WTC11 (cell line): ENCODE data around the gene BLVRA.

Experiments
- CREB1 ChIP-seq: sonication (generic); formaldehyde crosslinking; IDR thresholded peaks from 2 replicates; pipeline ENCODE4 v1.8.0; 2023; ENCODE audit warnings: mild to moderate bottlenecking, missing genetic modification reagents
- JUN ChIP-seq: sonication (generic); formaldehyde crosslinking; IDR thresholded peaks from 2 replicates; pipeline ENCODE4 v1.8.0; 2023; ENCODE audit warnings: mild to moderate bottlenecking, missing genetic modification reagents
- ZNF416 ChIP-seq: fragments of 250-450 bp; sonication (Bioruptor Pico); IDR thresholded peaks from 2 replicates; pipeline ENCODE4 v1.9.0; 2021; ENCODE audit warnings: mild to moderate bottlenecking, inconsistent platforms
- TF ChIP-seq, protein P1 (sequence below): fragments of 200-600 bp; IDR thresholded peaks from 2 replicates; pipeline ENCODE4 v1.8.0; 2022; ENCODE audit warnings: antibody characterized with exemption
- TF ChIP-seq, protein P2 (sequence below): sonication (generic); formaldehyde crosslinking; IDR thresholded peaks from 2 replicates; pipeline ENCODE4 v1.8.1; 2023; ENCODE audit warnings: mild to moderate bottlenecking, missing genetic modification reagents, moderate library complexity
- TF ChIP-seq, protein P3 (sequence below): sonication (generic); formaldehyde crosslinking; IDR thresholded peaks from 2 replicates; pipeline ENCODE4 v1.8.1; 2022; ENCODE audit warnings: mild to moderate bottlenecking, missing genetic modification reagents, moderate library complexity, borderline replicate concordance
- TF ChIP-seq, protein P4 (sequence below): sonication (generic); formaldehyde crosslinking; IDR thresholded peaks from 2 replicates; pipeline ENCODE4 v1.8.0; 2022; ENCODE audit warnings: mild to moderate bottlenecking, missing genetic modification reagents
- TF ChIP-seq, protein P5 (sequence below): sonication (generic); formaldehyde crosslinking; IDR thresholded peaks from 2 replicates; pipeline ENCODE4 v1.8.1; 2023; ENCODE audit warnings: mild to moderate bottlenecking, missing genetic modification reagents, borderline replicate concordance
- TF ChIP-seq, protein P6 (sequence below): sonication (generic); formaldehyde crosslinking; IDR thresholded peaks from 2 replicates; pipeline ENCODE4 v1.8.1; 2022; ENCODE audit warnings: low read depth, missing genetic modification reagents, borderline replicate concordance

DNA sequence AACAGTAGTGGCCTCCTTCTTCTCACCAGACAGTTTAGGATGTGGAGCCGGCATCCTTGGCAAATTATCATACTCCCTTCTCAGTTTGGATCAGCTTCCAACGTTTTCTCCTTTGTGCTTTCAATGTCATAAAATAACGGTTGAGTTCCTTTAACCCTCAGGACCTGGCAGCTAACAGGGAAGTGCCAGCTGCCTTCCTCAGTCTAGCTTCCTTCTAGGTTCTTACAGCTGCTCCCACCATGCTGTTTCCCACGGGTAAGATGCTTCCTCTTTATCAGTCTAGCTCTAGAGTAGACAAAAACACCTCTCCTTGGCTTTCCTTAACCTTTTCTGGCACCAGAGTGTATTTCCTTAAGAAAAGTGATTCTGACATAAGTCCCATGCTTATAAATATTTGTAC is 33.2 kb downstream of the BLVRA start:
- TF ChIP-seq, protein P1, sequence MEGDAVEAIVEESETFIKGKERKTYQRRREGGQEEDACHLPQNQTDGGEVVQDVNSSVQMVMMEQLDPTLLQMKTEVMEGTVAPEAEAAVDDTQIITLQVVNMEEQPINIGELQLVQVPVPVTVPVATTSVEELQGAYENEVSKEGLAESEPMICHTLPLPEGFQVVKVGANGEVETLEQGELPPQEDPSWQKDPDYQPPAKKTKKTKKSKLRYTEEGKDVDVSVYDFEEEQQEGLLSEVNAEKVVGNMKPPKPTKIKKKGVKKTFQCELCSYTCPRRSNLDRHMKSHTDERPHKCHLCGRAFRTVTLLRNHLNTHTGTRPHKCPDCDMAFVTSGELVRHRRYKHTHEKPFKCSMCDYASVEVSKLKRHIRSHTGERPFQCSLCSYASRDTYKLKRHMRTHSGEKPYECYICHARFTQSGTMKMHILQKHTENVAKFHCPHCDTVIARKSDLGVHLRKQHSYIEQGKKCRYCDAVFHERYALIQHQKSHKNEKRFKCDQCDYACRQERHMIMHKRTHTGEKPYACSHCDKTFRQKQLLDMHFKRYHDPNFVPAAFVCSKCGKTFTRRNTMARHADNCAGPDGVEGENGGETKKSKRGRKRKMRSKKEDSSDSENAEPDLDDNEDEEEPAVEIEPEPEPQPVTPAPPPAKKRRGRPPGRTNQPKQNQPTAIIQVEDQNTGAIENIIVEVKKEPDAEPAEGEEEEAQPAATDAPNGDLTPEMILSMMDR, result no peak
- TF ChIP-seq, protein P2, sequence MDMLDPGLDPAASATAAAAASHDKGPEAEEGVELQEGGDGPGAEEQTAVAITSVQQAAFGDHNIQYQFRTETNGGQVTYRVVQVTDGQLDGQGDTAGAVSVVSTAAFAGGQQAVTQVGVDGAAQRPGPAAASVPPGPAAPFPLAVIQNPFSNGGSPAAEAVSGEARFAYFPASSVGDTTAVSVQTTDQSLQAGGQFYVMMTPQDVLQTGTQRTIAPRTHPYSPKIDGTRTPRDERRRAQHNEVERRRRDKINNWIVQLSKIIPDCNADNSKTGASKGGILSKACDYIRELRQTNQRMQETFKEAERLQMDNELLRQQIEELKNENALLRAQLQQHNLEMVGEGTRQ (CRISPR knock-in tag), result no peak
- TF ChIP-seq CREB1 (CRISPR knock-in tag) (no peak), ZNF416 (CRISPR knock-in tag) (no peak), JUN (no peak)
- TF ChIP-seq, protein P3, sequence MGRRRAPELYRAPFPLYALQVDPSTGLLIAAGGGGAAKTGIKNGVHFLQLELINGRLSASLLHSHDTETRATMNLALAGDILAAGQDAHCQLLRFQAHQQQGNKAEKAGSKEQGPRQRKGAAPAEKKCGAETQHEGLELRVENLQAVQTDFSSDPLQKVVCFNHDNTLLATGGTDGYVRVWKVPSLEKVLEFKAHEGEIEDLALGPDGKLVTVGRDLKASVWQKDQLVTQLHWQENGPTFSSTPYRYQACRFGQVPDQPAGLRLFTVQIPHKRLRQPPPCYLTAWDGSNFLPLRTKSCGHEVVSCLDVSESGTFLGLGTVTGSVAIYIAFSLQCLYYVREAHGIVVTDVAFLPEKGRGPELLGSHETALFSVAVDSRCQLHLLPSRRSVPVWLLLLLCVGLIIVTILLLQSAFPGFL, result no peak
- TF ChIP-seq, protein P4, sequence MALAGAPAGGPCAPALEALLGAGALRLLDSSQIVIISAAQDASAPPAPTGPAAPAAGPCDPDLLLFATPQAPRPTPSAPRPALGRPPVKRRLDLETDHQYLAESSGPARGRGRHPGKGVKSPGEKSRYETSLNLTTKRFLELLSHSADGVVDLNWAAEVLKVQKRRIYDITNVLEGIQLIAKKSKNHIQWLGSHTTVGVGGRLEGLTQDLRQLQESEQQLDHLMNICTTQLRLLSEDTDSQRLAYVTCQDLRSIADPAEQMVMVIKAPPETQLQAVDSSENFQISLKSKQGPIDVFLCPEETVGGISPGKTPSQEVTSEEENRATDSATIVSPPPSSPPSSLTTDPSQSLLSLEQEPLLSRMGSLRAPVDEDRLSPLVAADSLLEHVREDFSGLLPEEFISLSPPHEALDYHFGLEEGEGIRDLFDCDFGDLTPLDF, result no peak
- TF ChIP-seq, protein P5, sequence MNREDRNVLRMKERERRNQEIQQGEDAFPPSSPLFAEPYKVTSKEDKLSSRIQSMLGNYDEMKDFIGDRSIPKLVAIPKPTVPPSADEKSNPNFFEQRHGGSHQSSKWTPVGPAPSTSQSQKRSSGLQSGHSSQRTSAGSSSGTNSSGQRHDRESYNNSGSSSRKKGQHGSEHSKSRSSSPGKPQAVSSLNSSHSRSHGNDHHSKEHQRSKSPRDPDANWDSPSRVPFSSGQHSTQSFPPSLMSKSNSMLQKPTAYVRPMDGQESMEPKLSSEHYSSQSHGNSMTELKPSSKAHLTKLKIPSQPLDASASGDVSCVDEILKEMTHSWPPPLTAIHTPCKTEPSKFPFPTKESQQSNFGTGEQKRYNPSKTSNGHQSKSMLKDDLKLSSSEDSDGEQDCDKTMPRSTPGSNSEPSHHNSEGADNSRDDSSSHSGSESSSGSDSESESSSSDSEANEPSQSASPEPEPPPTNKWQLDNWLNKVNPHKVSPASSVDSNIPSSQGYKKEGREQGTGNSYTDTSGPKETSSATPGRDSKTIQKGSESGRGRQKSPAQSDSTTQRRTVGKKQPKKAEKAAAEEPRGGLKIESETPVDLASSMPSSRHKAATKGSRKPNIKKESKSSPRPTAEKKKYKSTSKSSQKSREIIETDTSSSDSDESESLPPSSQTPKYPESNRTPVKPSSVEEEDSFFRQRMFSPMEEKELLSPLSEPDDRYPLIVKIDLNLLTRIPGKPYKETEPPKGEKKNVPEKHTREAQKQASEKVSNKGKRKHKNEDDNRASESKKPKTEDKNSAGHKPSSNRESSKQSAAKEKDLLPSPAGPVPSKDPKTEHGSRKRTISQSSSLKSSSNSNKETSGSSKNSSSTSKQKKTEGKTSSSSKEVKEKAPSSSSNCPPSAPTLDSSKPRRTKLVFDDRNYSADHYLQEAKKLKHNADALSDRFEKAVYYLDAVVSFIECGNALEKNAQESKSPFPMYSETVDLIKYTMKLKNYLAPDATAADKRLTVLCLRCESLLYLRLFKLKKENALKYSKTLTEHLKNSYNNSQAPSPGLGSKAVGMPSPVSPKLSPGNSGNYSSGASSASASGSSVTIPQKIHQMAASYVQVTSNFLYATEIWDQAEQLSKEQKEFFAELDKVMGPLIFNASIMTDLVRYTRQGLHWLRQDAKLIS, result no peak
- TF ChIP-seq, protein P6, sequence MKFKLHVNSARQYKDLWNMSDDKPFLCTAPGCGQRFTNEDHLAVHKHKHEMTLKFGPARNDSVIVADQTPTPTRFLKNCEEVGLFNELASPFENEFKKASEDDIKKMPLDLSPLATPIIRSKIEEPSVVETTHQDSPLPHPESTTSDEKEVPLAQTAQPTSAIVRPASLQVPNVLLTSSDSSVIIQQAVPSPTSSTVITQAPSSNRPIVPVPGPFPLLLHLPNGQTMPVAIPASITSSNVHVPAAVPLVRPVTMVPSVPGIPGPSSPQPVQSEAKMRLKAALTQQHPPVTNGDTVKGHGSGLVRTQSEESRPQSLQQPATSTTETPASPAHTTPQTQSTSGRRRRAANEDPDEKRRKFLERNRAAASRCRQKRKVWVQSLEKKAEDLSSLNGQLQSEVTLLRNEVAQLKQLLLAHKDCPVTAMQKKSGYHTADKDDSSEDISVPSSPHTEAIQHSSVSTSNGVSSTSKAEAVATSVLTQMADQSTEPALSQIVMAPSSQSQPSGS (CRISPR knock-in tag), result no peak
